ENCODE data around the gene TBC1D14.
A peak's percentile ranks its signal among the peaks of the same experiment; 100 is the strongest.

Gene TBC1D14

DNA sequence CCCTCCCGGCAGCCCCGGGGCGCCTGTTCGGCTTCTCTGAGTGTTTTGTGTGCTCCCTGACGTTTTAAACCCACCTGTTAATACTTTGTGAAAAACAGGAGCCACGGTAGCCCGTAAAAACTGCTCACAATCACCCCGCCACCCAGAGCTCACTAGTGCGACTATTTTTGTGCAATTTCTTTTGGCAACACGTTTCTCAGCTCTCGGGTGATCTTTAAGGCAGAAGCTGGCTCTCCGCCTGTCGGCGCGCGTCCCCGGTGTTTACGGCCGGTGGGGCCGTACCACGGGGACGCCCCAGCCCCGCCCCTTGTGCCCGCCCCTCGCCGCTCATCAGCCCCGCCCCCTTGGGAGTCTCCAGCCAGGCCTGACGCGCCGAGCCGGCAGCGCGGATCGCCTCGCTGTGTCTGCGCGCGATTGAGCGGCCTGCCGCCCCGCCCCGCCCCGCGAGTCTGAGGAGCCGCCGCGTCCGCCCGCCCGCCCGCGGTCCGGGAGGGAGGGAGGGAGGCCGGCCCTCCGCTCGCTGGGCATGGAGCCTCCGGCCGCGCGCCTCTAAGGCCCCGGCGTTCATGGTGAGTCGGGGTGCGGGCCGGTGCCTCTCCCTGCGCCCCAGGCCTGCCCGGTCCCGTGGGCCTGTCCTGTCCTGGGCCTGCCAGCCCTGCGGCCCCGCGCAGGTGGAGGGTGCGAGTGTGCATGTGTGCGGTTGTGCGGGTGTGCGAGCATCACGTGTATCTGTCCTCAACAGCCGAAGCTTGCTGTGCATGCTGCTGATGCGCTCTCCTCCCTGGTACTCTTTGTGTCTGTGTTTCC lies 77.4 kb downstream of the TBC1D14 start:
- TF ChIP-seq, protein P1, sequence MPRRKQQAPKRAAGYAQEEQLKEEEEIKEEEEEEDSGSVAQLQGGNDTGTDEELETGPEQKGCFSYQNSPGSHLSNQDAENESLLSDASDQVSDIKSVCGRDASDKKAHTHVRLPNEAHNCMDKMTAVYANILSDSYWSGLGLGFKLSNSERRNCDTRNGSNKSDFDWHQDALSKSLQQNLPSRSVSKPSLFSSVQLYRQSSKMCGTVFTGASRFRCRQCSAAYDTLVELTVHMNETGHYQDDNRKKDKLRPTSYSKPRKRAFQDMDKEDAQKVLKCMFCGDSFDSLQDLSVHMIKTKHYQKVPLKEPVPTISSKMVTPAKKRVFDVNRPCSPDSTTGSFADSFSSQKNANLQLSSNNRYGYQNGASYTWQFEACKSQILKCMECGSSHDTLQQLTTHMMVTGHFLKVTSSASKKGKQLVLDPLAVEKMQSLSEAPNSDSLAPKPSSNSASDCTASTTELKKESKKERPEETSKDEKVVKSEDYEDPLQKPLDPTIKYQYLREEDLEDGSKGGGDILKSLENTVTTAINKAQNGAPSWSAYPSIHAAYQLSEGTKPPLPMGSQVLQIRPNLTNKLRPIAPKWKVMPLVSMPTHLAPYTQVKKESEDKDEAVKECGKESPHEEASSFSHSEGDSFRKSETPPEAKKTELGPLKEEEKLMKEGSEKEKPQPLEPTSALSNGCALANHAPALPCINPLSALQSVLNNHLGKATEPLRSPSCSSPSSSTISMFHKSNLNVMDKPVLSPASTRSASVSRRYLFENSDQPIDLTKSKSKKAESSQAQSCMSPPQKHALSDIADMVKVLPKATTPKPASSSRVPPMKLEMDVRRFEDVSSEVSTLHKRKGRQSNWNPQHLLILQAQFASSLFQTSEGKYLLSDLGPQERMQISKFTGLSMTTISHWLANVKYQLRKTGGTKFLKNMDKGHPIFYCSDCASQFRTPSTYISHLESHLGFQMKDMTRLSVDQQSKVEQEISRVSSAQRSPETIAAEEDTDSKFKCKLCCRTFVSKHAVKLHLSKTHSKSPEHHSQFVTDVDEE (CRISPR knock-in tag; IDR thresholded peaks at IDR 0.05) = no peak
- no peak for TF ChIP-seq PPARA (CRISPR knock-in tag; IDR thresholded peaks at IDR 0.05; ENCODE audit: borderline replicate concordance)
- 0 out of 2 replicates have a peak, but pooled peaks have one; percentile 10 for TF ChIP-seq TCF4 (CRISPR knock-in tag; IDR thresholded peaks at IDR 0.05; ENCODE audit: borderline replicate concordance)
- no peak for TF ChIP-seq ZNF565 (CRISPR knock-in tag; conservative IDR thresholded peaks at IDR 0.05; ENCODE audit: low read depth)
- no peak for TF ChIP-seq BACH2 (CRISPR knock-in tag; IDR thresholded peaks at IDR 0.05; ENCODE audit: borderline replicate concordance)
- peak; percentile 82 for ATAC-seq

DNA sequence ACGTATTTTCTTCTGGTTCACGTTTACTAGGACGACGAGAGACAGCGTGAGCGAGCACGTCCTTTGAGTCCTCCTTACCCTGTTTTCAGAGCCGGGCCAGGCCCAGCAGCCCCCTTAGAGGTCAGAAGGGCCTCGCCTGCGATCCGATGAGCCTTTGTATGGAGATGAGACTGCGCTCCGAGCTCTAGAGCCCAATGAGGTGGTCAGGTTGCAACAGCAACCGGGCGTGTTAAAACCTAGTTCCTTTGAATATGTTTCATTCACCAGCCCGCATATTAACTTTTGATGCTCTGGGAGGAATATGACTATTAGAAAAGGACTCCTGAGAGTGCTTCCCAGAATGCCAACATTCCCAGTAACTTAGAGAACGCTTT lies 77.9 kb downstream of the TBC1D14 start:
- TF ChIP-seq ZNF565 (CRISPR knock-in tag; conservative IDR thresholded peaks at IDR 0.05; ENCODE audit: low read depth) (no peak), ESRRG (CRISPR knock-in tag; IDR thresholded peaks at IDR 0.05) (no peak), ZNF70 (CRISPR knock-in tag; IDR thresholded peaks at IDR 0.05) (no peak), TCF4 (CRISPR knock-in tag; IDR thresholded peaks at IDR 0.05; ENCODE audit: borderline replicate concordance) (no peak), TOX (CRISPR knock-in tag; IDR thresholded peaks at IDR 0.05; ENCODE audit: borderline replicate concordance) (no peak), GLIS3 (CRISPR knock-in tag; IDR thresholded peaks at IDR 0.05) (no peak), SNAI2 (CRISPR knock-in tag; IDR thresholded peaks at IDR 0.05) (no peak), ARNTL (CRISPR knock-in tag; IDR thresholded peaks at IDR 0.05; ENCODE audit: borderline replicate concordance, low read depth) (no peak), ZFP3 (CRISPR knock-in tag; IDR thresholded peaks at IDR 0.05) (no peak), BACH2 (CRISPR knock-in tag; IDR thresholded peaks at IDR 0.05; ENCODE audit: borderline replicate concordance) (no peak), ZFP30 (CRISPR knock-in tag; IDR thresholded peaks at IDR 0.05) (no peak), ISL1 (CRISPR knock-in tag; IDR thresholded peaks at IDR 0.05) (no peak), OSR1 (CRISPR knock-in tag; IDR thresholded peaks at IDR 0.05) (no peak), CSDC2 (CRISPR knock-in tag; IDR thresholded peaks at IDR 0.05) (no peak)
- TF ChIP-seq, protein P2, sequence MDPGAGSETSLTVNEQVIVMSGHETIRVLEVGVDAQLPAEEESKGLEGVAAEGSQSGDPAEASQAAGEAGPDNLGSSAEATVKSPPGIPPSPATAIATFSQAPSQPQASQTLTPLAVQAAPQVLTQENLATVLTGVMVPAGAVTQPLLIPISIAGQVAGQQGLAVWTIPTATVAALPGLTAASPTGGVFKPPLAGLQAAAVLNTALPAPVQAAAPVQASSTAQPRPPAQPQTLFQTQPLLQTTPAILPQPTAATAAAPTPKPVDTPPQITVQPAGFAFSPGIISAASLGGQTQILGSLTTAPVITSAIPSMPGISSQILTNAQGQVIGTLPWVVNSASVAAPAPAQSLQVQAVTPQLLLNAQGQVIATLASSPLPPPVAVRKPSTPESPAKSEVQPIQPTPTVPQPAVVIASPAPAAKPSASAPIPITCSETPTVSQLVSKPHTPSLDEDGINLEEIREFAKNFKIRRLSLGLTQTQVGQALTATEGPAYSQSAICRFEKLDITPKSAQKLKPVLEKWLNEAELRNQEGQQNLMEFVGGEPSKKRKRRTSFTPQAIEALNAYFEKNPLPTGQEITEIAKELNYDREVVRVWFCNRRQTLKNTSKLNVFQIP (CRISPR knock-in tag; IDR thresholded peaks at IDR 0.05; ENCODE audit: borderline replicate concordance, low read depth) = no peak
- TF ChIP-seq, protein P1 (CRISPR knock-in tag; IDR thresholded peaks at IDR 0.05) = no peak
- TF ChIP-seq, protein P3, sequence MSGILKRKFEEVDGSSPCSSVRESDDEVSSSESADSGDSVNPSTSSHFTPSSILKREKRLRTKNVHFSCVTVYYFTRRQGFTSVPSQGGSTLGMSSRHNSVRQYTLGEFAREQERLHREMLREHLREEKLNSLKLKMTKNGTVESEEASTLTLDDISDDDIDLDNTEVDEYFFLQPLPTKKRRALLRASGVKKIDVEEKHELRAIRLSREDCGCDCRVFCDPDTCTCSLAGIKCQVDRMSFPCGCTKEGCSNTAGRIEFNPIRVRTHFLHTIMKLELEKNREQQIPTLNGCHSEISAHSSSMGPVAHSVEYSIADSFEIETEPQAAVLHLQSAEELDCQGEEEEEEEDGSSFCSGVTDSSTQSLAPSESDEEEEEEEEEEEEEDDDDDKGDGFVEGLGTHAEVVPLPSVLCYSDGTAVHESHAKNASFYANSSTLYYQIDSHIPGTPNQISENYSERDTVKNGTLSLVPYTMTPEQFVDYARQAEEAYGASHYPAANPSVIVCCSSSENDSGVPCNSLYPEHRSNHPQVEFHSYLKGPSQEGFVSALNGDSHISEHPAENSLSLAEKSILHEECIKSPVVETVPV (CRISPR knock-in tag; IDR thresholded peaks at IDR 0.05) = no peak
- TF ChIP-seq, protein P4, sequence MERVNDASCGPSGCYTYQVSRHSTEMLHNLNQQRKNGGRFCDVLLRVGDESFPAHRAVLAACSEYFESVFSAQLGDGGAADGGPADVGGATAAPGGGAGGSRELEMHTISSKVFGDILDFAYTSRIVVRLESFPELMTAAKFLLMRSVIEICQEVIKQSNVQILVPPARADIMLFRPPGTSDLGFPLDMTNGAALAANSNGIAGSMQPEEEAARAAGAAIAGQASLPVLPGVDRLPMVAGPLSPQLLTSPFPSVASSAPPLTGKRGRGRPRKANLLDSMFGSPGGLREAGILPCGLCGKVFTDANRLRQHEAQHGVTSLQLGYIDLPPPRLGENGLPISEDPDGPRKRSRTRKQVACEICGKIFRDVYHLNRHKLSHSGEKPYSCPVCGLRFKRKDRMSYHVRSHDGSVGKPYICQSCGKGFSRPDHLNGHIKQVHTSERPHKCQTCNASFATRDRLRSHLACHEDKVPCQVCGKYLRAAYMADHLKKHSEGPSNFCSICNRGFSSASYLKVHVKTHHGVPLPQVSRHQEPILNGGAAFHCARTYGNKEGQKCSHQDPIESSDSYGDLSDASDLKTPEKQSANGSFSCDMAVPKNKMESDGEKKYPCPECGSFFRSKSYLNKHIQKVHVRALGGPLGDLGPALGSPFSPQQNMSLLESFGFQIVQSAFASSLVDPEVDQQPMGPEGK (CRISPR knock-in tag; IDR thresholded peaks at IDR 0.05; ENCODE audit: borderline replicate concordance) = no peak
- TF ChIP-seq, protein P5, sequence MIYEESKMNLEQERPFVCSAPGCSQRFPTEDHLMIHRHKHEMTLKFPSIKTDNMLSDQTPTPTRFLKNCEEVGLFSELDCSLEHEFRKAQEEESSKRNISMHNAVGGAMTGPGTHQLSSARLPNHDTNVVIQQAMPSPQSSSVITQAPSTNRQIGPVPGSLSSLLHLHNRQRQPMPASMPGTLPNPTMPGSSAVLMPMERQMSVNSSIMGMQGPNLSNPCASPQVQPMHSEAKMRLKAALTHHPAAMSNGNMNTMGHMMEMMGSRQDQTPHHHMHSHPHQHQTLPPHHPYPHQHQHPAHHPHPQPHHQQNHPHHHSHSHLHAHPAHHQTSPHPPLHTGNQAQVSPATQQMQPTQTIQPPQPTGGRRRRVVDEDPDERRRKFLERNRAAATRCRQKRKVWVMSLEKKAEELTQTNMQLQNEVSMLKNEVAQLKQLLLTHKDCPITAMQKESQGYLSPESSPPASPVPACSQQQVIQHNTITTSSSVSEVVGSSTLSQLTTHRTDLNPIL (CRISPR knock-in tag; IDR thresholded peaks at IDR 0.05; ENCODE audit: low read depth) = no peak
- peak; percentile 18 for ATAC-seq
